ENCODE results near the gene SLC27A5. TPM values are rescaled to one million over a fixed set of nuclear protein-coding genes. Genes with fewer than 3 reads are reported as not detected.
A peak's percentile ranks its signal among the peaks of the same experiment; 100 is the strongest.

The SLC27A5 gene
- total and polyA plus RNA-seq, 2 of the 13 experiments (the other 11 are each of a cell fraction or from before 2014, with no cell fraction given), result 30.3 to 40.2 TPM

DNA sequence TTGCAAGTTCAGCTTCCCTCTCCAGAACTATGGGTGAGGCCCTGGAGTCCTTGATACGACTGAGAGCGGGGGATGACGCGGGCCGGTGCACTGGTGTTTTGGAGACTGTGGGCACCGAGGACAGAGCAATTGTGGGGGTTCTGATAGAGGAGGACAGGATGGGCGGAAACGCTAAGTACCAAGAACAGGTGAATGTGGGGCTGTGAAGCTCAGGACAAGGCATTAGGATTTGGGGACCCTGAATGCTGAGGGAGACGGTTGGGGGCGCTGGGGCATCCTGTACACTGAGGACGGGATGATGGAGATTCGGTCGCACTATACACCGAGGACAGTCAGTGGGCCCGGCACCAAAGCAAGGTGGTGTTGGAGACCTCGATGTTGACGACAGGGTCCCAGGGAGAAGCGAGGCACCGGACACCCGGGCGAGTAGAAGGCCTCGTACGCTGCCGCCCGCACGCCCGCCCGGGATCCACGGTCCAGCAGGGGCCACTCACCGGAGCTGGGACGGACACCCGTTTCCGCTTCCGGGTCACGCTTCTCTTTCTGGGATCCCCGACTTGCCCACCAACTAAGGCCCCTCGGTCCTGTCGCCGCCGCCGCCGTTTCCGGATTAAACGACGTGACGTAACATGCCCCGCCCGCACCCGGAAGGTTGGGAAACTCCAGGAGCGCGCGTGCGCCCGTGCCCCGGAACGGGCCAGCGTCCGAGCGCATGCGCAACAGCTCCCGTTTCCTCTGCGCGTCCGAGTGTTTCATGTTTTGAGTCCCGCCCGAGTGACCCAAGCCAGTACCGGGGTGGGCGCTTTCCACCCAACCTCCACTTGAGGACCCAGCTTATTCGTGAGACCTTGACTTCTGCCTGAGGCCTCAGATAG lies 42.9 kb upstream of the SLC27A5 start, which contains the start of gene CHMP2A (continued):
- TF ChIP-seq, protein P1, sequence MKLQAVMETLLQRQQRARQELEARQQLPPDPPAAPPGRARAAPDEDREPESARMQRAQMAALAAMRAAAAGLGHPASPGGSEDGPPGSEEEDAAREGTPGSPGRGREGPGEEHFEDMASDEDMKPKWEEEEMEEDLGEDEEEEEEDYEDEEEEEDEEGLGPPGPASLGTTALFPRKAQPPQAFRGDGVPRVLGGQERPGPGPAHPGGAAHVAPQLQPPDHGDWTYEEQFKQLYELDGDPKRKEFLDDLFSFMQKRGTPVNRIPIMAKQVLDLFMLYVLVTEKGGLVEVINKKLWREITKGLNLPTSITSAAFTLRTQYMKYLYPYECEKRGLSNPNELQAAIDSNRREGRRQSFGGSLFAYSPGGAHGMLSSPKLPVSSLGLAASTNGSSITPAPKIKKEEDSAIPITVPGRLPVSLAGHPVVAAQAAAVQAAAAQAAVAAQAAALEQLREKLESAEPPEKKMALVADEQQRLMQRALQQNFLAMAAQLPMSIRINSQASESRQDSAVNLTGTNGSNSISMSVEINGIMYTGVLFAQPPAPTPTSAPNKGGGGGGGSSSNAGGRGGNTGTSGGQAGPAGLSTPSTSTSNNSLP (IDR thresholded peaks at IDR 0.05; ENCODE audit: low read depth, low read length), result no peak
- peak; percentile 53; the same call in 1 of the 2 replicates for TF ChIP-seq ZFP90 (CRISPR knock-in tag; IDR thresholded peaks at IDR 0.05; ENCODE audit: borderline replicate concordance)
- TF ChIP-seq, protein P2, sequence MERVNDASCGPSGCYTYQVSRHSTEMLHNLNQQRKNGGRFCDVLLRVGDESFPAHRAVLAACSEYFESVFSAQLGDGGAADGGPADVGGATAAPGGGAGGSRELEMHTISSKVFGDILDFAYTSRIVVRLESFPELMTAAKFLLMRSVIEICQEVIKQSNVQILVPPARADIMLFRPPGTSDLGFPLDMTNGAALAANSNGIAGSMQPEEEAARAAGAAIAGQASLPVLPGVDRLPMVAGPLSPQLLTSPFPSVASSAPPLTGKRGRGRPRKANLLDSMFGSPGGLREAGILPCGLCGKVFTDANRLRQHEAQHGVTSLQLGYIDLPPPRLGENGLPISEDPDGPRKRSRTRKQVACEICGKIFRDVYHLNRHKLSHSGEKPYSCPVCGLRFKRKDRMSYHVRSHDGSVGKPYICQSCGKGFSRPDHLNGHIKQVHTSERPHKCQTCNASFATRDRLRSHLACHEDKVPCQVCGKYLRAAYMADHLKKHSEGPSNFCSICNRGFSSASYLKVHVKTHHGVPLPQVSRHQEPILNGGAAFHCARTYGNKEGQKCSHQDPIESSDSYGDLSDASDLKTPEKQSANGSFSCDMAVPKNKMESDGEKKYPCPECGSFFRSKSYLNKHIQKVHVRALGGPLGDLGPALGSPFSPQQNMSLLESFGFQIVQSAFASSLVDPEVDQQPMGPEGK (CRISPR knock-in tag; IDR thresholded peaks at IDR 0.05), result 0 out of 2 replicates have a peak, but pooled peaks have one; percentile 9
- no peak for TF ChIP-seq ZNF746 (CRISPR knock-in tag; IDR thresholded peaks at IDR 0.05)
- TF ChIP-seq CSRNP1 (CRISPR knock-in tag; IDR thresholded peaks at IDR 0.05), result no peak
- no peak for TF ChIP-seq ZNF678 (CRISPR knock-in tag; IDR thresholded peaks at IDR 0.05)
- TF ChIP-seq CEBPB (IDR thresholded peaks at IDR 0.05; ENCODE audit: borderline replicate concordance, low read depth, low read length), result peak; percentile 92
- no peak for TF ChIP-seq NR2F2 (IDR thresholded peaks at IDR 0.05; ENCODE audit: borderline replicate concordance, low read depth)
- no peak for TF ChIP-seq ZNF441 (CRISPR knock-in tag; IDR thresholded peaks at IDR 0.05; ENCODE audit: borderline replicate concordance)
- TF ChIP-seq TBL1XR1 (IDR thresholded peaks at IDR 0.05; ENCODE audit: borderline replicate concordance, low read length, partially characterized antibody), result no peak
- TF ChIP-seq SP5 (CRISPR knock-in tag; IDR thresholded peaks at IDR 0.05; ENCODE audit: borderline replicate concordance, low read depth), result peak; percentile 38; the same call in 1 of the 2 replicates
- no peak for TF ChIP-seq ZNF780A (CRISPR knock-in tag; IDR thresholded peaks at IDR 0.05)
- TF ChIP-seq ZNF788 (CRISPR knock-in tag; IDR thresholded peaks at IDR 0.05; ENCODE audit: borderline replicate concordance), result peak; percentile 42; the same call in 1 of the 2 replicates
- TF ChIP-seq PAXIP1 (CRISPR knock-in tag; conservative IDR thresholded peaks at IDR 0.05), result 0 out of 2 replicates have a peak, but pooled peaks have one; percentile 17
- no peak for TF ChIP-seq TARDBP (CRISPR knock-in tag; IDR thresholded peaks at IDR 0.05)
- no peak for TF ChIP-seq ZNF790 (CRISPR knock-in tag; IDR thresholded peaks at IDR 0.05; ENCODE audit: borderline replicate concordance)
- 0 out of 2 replicates have a peak, but pooled peaks have one; percentile 20 for TF ChIP-seq MTA1 (CRISPR knock-in tag; IDR thresholded peaks at IDR 0.05; ENCODE audit: borderline replicate concordance)
- no peak for TF ChIP-seq ZNF446 (CRISPR knock-in tag; IDR thresholded peaks at IDR 0.05)
- TF ChIP-seq RAD51 (IDR thresholded peaks at IDR 0.05; ENCODE audit: borderline replicate concordance), result no peak
- peak; percentile 8; the same call in 1 of the 2 replicates for TF ChIP-seq ZNF430 (CRISPR knock-in tag; IDR thresholded peaks at IDR 0.05)

Data from HepG2 (cell line).